Epithelial cell of prostate (primary cell): Measurements from ENCODE around the gene PPP1R3E.

Experiments used
- DNase-seq: peaks from one replicate; pipeline ENCODE4 v3.0.0-alpha.2; 2011; ENCODE audit warnings: low read depth, low spot score
- H3K27ac ChIP-seq: fragments of 450-650 bp; 2 replicates; pipeline ENCODE4 v1.5.1; 2017; ENCODE audit warnings: mild to moderate bottlenecking

Gene PPP1R3E

DNA sequence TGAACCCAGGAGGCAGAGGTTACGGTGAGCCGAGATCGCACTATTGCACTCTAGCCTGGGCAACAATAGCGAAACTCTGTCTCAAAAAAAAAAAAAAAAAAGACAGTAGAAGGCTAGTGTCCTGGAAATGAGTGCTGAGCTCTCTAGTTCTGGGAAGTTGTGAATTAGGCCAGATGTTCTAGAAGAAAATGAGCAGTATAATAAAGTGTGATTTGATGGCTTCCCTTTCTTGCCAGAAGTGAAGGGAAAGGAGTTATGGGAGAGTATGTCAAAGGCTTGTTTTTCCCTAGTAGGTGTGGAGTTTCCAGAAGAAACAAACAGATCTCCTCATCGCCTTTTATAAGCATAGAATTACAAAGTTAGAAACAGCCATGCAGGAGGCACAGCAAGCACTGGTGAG is 44.4 kb downstream of the PPP1R3E start:
- no peak overlapping the region for H3K27ac ChIP-seq
- DNase-seq: no peak

DNA sequence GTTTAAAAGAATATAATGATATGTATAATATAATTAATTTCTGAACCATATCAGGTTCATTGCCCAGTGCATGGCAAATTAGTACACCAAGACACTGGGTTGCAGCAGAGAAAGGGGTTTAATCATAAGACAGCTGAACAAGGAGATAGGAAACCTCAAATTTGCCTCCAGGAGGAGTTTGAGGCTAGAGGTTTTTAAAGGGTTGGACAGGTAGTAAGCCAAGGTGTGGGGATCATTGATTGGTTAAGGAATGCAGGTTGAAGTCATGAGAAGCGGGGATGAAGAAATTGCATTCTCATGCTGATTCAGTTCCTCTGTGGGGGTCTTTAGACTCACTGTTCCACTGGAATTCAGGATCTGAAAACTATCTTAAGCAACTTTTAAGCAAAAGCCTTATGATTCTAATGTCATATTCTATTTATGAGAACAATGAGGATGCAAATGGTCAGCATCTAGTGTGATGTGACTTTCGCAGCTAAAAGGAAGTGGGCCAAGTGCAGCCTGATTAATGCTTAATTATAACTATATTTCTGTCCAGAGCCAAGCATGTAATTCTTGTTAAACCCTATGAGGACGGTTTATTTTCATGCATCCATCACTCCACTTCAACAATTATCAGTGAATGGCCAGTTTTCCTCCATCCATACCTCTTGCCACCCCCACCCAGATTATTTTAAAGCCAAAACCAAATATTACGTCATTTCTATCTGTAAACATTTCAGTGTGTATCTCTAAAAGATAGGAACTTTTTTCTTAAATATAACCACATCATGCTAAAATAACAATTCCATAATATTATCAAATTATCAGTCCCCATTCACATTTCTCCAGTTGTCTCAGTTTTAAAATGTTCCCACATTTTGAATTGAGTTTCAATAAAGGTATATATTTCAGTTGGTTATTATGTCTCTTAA is 50.0 kb downstream of the PPP1R3E start:
- no peak for DNase-seq
- H3K27ac ChIP-seq: peak overlapping the region; percentile 71

DNA sequence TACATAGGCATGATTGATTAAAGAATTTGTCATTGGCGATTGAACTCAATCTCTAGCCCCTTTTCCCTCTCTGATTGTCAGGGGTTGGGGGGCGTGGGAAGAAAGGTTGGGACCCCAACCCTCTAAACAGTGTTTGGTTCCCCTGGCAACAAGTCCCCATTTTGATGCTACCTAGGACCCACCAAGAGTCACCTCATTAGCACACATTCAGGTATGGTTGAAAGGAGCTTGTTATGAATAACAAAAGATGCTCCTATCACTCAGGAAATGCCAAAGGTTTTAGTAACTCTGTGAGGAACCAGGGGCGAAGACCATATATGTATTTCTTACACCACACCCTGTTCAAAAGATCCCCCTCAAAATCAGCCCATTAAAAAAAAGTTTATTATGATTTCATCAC is 50.7 kb downstream of the PPP1R3E start:
- peak overlapping the region; percentile 71 for H3K27ac ChIP-seq
- DNase-seq: no peak

DNA sequence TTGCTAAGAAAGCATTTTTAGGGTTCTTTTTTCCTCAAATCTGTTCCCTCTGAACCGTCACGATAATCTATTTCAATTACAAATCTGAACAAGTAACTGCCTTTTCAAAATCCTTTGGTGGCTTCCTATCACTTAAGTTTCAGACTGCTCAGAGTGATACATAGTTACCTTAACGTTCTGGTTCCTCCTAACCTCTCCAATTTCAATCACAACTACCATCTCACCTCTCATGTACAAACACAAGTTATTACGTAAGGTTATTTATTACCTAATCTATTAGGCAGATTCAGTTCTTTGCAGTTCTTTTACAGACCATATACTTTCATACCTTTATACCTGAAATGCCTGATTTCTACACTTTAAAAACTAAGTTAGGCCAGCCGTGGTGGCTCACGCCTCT is 52.8 kb downstream of the PPP1R3E start:
- H3K27ac ChIP-seq: no peak overlapping the region
- no peak for DNase-seq

DNA sequence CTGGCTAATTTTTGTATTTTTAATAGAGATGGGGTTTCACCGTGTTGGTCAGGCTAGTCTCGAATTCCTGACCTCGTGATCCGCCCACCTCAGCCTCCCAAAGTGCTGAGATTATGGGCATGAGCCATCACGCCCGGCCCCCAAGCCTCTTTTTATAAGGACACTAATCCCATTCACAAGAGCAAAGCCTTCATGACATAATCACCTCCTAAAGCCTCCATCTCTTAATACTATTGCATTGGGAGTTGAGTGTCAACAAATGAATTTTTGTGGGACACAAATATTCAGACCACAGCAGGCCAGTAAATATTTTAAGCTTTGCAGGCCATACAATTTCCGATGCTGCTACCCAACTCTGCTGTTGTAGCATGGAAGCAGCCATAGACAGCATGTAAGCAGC is 54.1 kb downstream of the PPP1R3E start:
- no peak overlapping the region for H3K27ac ChIP-seq
- DNase-seq: no peak
